ENCODE measurements around the gene PGAM4.

- no peak for TF ChIP-seq CTCF (conservative IDR thresholded peaks at IDR 0.05)
- no peak for TF ChIP-seq ZFX (IDR thresholded peaks at IDR 0.05)
Measured at GRCh38 chrX:77967631-77968030, 1.8 kb downstream of the PGAM4 start.

Measured in C4-2B (cell line).